Calu3 (cell line): Measurements from ENCODE around the gene ZBED4. TPM values are rescaled to one million over a fixed set of nuclear protein-coding genes. Genes with fewer than 3 reads are reported as not detected.

ENCODE experiments used
- BruUV-seq: library from RNA; stranded (reverse); fragments of 400-500 nt; replicated peaks from 2 replicates; lab custom pipeline; 2021; lab: Mats Ljungman, UMichigan
- CTCF ChIA-PET: fragments of 300-600 bp; sonication (Branson Sonifier 250); formaldehyde crosslinking; loops from one replicate; lab custom pipeline; 2022; ENCODE audit warnings: antibody characterized with exemption; lab: Charles Lee
- DNase-seq: peaks from one replicate; pipeline ENCODE4 v3.0.0; 2022
- H3K27ac Mint-ChIP-seq: one replicate; pipeline ENCODE4 v1.8.0; 2022; ENCODE audit warnings: mixed read lengths; ENCODE audit not compliant: unreplicated experiment
- H3K27me3 Mint-ChIP-seq: one replicate; pipeline ENCODE4 v1.8.0; 2022; ENCODE audit warnings: mixed read lengths; ENCODE audit not compliant: unreplicated experiment
- H3K36me3 Mint-ChIP-seq: one replicate; pipeline ENCODE4 v1.8.0; 2022; ENCODE audit warnings: mild to moderate bottlenecking, moderate library complexity, mixed read lengths; ENCODE audit not compliant: insufficient read depth, unreplicated experiment
- H3K4me1 Mint-ChIP-seq: one replicate; pipeline ENCODE4 v1.8.0; 2022; ENCODE audit warnings: mild to moderate bottlenecking, low read depth, mixed read lengths; ENCODE audit not compliant: unreplicated experiment
- H3K4me3 Mint-ChIP-seq: one replicate; pipeline ENCODE4 v1.8.0; 2022; ENCODE audit warnings: mild to moderate bottlenecking, low read depth, moderate library complexity, mixed read lengths; ENCODE audit not compliant: unreplicated experiment
- H3K9me3 Mint-ChIP-seq: one replicate; pipeline ENCODE4 v1.8.0; 2022; ENCODE audit warnings: low read depth, mixed read lengths; ENCODE audit not compliant: unreplicated experiment
- CTCF ChIP-seq: fragments of 200-600 bp; IDR thresholded peaks from one replicate; pipeline ENCODE4 v1.8.0; 2022; ENCODE audit warnings: antibody characterized with exemption; ENCODE audit not compliant: unreplicated experiment
- intact Hi-C: fragments of 100-400 bp; cut with micrococcal nuclease; formaldehyde crosslinking; loops from one replicate; pipeline ENCODE4 v1.10.0; 2022; ENCODE audit not compliant: unreplicated experiment
- total RNA-seq: library from RNA; stranded (reverse); gene quantifications from 2 replicates; pipeline ENCODE4 v1.2.3, GENCODE V29; 2022

The ZBED4 gene
- total RNA-seq, 1 experiment from 2014 or later: 30.0 TPM

- peak overlapping the region; percentile 85 for H3K4me3 Mint-ChIP-seq
- DNase-seq: peak; percentile 37
- peaks cover 73% of the 10 kb centered on the region for H3K36me3 Mint-ChIP-seq
- H3K9me3 Mint-ChIP-seq: peaks cover 6% of the 10 kb centered on the region
- no peaks in the 10 kb centered on the region for H3K27me3 Mint-ChIP-seq
- peaks cover 13% of the 10 kb centered on the region for H3K4me1 Mint-ChIP-seq
- no peak for TF ChIP-seq CTCF
- intact Hi-C loops: loop anchor here (2.0 kb wide), 1 partner anchor 49 kb away; no protein-coding TSS in a partner anchor
- BruUV-seq: TSS peak; percentile 21
- CTCF ChIA-PET: no interaction called here
- peak overlapping the region; percentile 71 for H3K27ac Mint-ChIP-seq
These were observed 27.6 kb upstream of the ZBED4 start for GRCh38 chr22:49825944-49826602.

- H3K36me3 Mint-ChIP-seq: peaks cover 70% of the 10 kb centered on the region
- H3K27ac Mint-ChIP-seq: peak overlapping the region; percentile 71
- peak; percentile 27 for DNase-seq
- CTCF ChIA-PET: no interaction called here
- peaks cover 13% of the 10 kb centered on the region for H3K4me1 Mint-ChIP-seq
- no peak for TF ChIP-seq CTCF
- no peaks in the 10 kb centered on the region for H3K27me3 Mint-ChIP-seq
- H3K4me3 Mint-ChIP-seq: peak overlapping the region; percentile 85
- intact Hi-C loops: loop anchor here (2.0 kb wide), 1 partner anchor 50 kb away; no protein-coding TSS in a partner anchor
- peaks cover 6% of the 10 kb centered on the region for H3K9me3 Mint-ChIP-seq
- BruUV-seq: no TSS peak
These were observed 26.9 kb upstream of the ZBED4 start for GRCh38 chr22:49826603-49827270.

- BruUV-seq: no TSS peak
- Mint-ChIP-seq H3K36me3 (peaks cover 67% of the 10 kb centered on the region), H3K9me3 (peaks cover 6% of the 10 kb centered on the region), H3K27me3 (no peaks in the 10 kb centered on the region), H3K4me3 (peak overlapping the region; percentile 85), H3K27ac (no peak overlapping the region), H3K4me1 (peaks cover 15% of the 10 kb centered on the region)
- DNase-seq: peak; percentile 40
- intact Hi-C loops: loop anchor here (2.0 kb wide), 1 partner anchor 51 kb away; no protein-coding TSS in a partner anchor
- TF ChIP-seq CTCF: no peak
- CTCF ChIA-PET: no interaction called here
These were observed 26.3 kb upstream of the ZBED4 start for GRCh38 chr22:49827271-49827852.

- no TSS peak for BruUV-seq
- peaks cover 22% of the 10 kb centered on the region for H3K4me1 Mint-ChIP-seq
- H3K36me3 Mint-ChIP-seq: peaks cover 68% of the 10 kb centered on the region
- H3K27me3 Mint-ChIP-seq: no peaks in the 10 kb centered on the region
- TF ChIP-seq CTCF: no peak
- H3K9me3 Mint-ChIP-seq: peaks cover 6% of the 10 kb centered on the region
- peak; percentile 65 for DNase-seq
- intact Hi-C loops: loop anchor here (2.0 kb wide), 1 partner anchor 51 kb away; no protein-coding TSS in a partner anchor
- H3K27ac Mint-ChIP-seq: peak within 1 kb of the TSS; percentile 71
- peak within 1 kb of the TSS; percentile 85 for H3K4me3 Mint-ChIP-seq
- CTCF ChIA-PET: no interaction called here
These were observed 25.6 kb upstream of the ZBED4 start, which contains the start of gene BRD1 for GRCh38 chr22:49827853-49828598. BRD1 (minus strand) TSS chr22:49827873; CDS start chr22:49824317, 3,556 bp downstream.
